Tibial nerve (tissue), 4 donors: Measurements from ENCODE around the gene STUM. TPM values are rescaled to one million over a fixed set of nuclear protein-coding genes. Genes with fewer than 3 reads are reported as not detected.

Experiments
- DNase-seq, 2 donors: peaks; one replicate each; pipeline ENCODE4 v3.0.0-alpha.2; 2019; ENCODE audit warnings: low spot score in 2 of 2
- H3K27ac ChIP-seq, 4 donors: fragments of 200-600 bp; sonication (generic) in 3 of 4; one replicate each; pipeline ENCODE4 v1.5.1; 2017 to 2019; ENCODE audit warnings: mild to moderate bottlenecking in 1 of 4
- H3K27me3 ChIP-seq, 2 donors: fragments of 200-600 bp; sonication (generic) in 1 of 2; one replicate each; pipeline versions ENCODE4 v1.5.1 to v1.6.0; 2017 to 2019
- H3K36me3 ChIP-seq, 3 donors: fragments of 200-600 bp; sonication (generic); one replicate each; pipeline ENCODE4 v1.5.1; 2018 to 2019
- H3K4me1 ChIP-seq, 4 donors: fragments of 200-600 bp; sonication (generic) in 3 of 4; one replicate each; pipeline ENCODE4 v1.5.1; 2017 to 2019
- H3K4me3 ChIP-seq, 4 donors: fragments of 200-600 bp; sonication (generic) in 3 of 4; one replicate each; pipeline ENCODE4 v1.5.1; 2017 to 2019; ENCODE audit warnings: mild to moderate bottlenecking in 1 of 4, moderate library complexity in 1 of 4
- H3K9me3 ChIP-seq, 4 donors: fragments of 200-600 bp; sonication (generic) in 3 of 4; one replicate each; pipeline ENCODE4 v1.5.1; 2017 to 2019
- EP300 ChIP-seq, 2 donors: sonication (generic); formaldehyde crosslinking; IDR thresholded peaks; one replicate each; pipeline ENCODE4 v1.6.1; 2017; ENCODE audit warnings: antibody characterized with exemption in 2 of 2, mild to moderate bottlenecking in 1 of 2
- POLR2A ChIP-seq, 2 donors: fragments of 450-650 bp; IDR thresholded peaks; one replicate each; pipeline ENCODE4 v1.6.1; 2017; ENCODE audit warnings: antibody characterized with exemption in 2 of 2, mild to moderate bottlenecking in 2 of 2, moderate library complexity in 2 of 2
- WGBS, 2 donors: methylation state at CpG; one replicate each; pipeline ENCODE4 v1.1.5; 2018; 5-methylcytosine and 5-hydroxymethylcytosine counted together
- total RNA-seq, 4 donors: library from RNA; depleted of rRNA; stranded (reverse); fragments of >200 nt; gene quantifications; one replicate each; pipeline ENCODE4 v1.1.0, GENCODE V29; 2016
- TF ChIP-seq, protein P1 (sequence below), 5 experiments: fragments of 200-600 bp in 3 of 5; fragments of 450-650 bp in 2 of 5; sonication (generic) in 3 of 5; IDR thresholded peaks; one replicate each; pipeline ENCODE4 v1.5.1; 2016 to 2019; ENCODE audit warnings: antibody characterized with exemption in 5 of 5, mild to moderate bottlenecking in 3 of 5, moderate library complexity in 2 of 5

The STUM gene
- total RNA-seq, 4 donors from 2014 or later = 4.8 to 7.5 (median 6.9) TPM

- Histone ChIP-seq H3K4me3 (no peak overlapping the region), H3K36me3 (peaks cover 0 to 87% (median 6%) of the 10 kb centered on the region in 3 donors), H3K4me1 (peaks cover 0 to 42% (median 27%) of the 10 kb centered on the region in 4 donors), H3K27me3 (no peaks in the 10 kb centered on the region), H3K27ac (peak overlapping the region in 3 of 4 donors; percentile 29 to 86 (median 85)), H3K9me3 (no peaks in the 10 kb centered on the region)
- TF ChIP-seq EP300 (IDR thresholded peaks at IDR 0.05) (no peak), POLR2A (IDR thresholded peaks at IDR 0.05) (no peak)
- TF ChIP-seq, protein P1, sequence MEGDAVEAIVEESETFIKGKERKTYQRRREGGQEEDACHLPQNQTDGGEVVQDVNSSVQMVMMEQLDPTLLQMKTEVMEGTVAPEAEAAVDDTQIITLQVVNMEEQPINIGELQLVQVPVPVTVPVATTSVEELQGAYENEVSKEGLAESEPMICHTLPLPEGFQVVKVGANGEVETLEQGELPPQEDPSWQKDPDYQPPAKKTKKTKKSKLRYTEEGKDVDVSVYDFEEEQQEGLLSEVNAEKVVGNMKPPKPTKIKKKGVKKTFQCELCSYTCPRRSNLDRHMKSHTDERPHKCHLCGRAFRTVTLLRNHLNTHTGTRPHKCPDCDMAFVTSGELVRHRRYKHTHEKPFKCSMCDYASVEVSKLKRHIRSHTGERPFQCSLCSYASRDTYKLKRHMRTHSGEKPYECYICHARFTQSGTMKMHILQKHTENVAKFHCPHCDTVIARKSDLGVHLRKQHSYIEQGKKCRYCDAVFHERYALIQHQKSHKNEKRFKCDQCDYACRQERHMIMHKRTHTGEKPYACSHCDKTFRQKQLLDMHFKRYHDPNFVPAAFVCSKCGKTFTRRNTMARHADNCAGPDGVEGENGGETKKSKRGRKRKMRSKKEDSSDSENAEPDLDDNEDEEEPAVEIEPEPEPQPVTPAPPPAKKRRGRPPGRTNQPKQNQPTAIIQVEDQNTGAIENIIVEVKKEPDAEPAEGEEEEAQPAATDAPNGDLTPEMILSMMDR (IDR thresholded peaks at IDR 0.05) = no peak
- 75 to 84% methylated on average over 23 of the region's 23 CpGs for WGBS, 2 donors
- DNase-seq = no peak
Measured at GRCh38 chr1:226640321-226641136, 92.0 kb downstream of the STUM start.

DNA sequence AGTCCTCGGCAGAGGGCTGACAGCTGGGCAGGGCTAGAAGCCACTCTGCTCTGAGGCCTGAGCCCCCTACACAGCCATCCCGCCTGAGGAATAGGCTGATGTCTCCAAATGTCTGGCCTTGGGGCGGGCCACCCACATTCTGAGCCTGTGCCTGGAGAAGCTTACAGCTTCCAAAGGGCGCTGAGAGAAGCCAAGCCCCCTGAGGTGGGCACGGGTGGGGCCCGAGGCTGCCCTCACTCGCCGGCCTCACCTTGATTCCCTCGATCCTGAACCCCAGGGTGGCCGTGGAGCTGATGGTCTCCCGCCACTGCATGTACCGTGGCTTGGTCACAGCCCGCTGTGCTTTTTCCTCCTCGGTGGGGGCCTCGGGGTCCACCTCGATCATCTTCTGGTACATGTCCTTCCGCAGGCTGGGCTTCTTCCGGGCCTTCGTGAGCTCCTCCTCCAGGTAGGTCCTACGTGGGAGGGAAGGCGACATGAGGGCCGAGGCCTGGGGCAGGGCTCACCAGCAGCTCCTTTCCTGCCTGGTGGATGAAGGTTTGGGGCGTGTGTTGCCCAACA lies 93.2 kb downstream of the STUM start:
- H3K36me3 ChIP-seq = peaks cover 0 to 87% (median 7%) of the 10 kb centered on the region in 3 donors
- no peak overlapping the region for H3K4me3 ChIP-seq
- peak overlapping the region in 2 of 4 donors; percentile 8 to 16 for H3K27ac ChIP-seq
- TF ChIP-seq EP300 (IDR thresholded peaks at IDR 0.05) (no peak), POLR2A (IDR thresholded peaks at IDR 0.05) (no peak)
- TF ChIP-seq, protein P1 (IDR thresholded peaks at IDR 0.05) = no peak
- WGBS, 2 donors = 95 to 96% methylated on average over 20 to 23 of the region's 23 CpGs
- no peak for DNase-seq
- no peaks in the 10 kb centered on the region for H3K27me3 ChIP-seq
- H3K9me3 ChIP-seq = no peaks in the 10 kb centered on the region
- H3K4me1 ChIP-seq = peaks cover 0 to 53% (median 27%) of the 10 kb centered on the region in 4 donors

- no peaks in the 10 kb centered on the region for H3K9me3 ChIP-seq
- DNase-seq = no peak
- peak overlapping the region in 3 of 4 donors; percentile 26 to 71 (median 54) for H3K27ac ChIP-seq
- H3K36me3 ChIP-seq = peaks cover 0 to 87% (median 14%) of the 10 kb centered on the region in 3 donors
- 94 to 97% methylated on average over 8 of the region's 8 CpGs for WGBS, 2 donors
- no peaks in the 10 kb centered on the region for H3K27me3 ChIP-seq
- H3K4me1 ChIP-seq = peaks cover 0 to 48% (median 24%) of the 10 kb centered on the region in 4 donors
- no peak for TF ChIP-seq POLR2A (IDR thresholded peaks at IDR 0.05)
- TF ChIP-seq EP300 (IDR thresholded peaks at IDR 0.05) = no peak
- TF ChIP-seq, protein P1 (IDR thresholded peaks at IDR 0.05) = no peak
- H3K4me3 ChIP-seq = no peak overlapping the region
Measured at GRCh38 chr1:226642421-226642820, 93.9 kb downstream of the STUM start.

DNA sequence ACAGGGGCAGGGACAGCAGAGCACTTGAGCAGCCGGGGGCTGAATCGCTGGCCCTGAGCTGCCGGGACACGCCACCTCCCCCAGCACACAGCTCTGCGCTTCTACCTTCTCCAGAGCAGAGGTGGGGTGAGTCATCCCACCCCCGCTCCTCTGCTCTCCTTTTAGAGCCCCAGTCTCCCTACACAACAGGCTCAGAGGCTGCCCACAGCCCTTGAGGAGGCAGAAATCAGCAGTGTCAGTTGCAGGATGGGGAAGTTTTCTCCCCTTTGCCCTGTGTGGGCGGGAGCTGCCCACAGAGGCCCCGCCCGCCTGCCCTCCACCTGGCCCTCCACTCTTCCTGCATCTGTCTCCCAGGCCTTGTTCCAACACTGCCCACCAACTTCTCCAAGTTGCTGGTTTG lies 94.6 kb downstream of the STUM start:
- DNase-seq = no peak
- Histone ChIP-seq H3K27me3 (no peaks in the 10 kb centered on the region), H3K27ac (peak overlapping the region in 3 of 4 donors; percentile 26 to 71 (median 54)), H3K4me1 (peaks cover 0 to 40% (median 20%) of the 10 kb centered on the region in 4 donors), H3K9me3 (no peaks in the 10 kb centered on the region), H3K36me3 (peaks cover 0 to 87% (median 16%) of the 10 kb centered on the region in 3 donors), H3K4me3 (no peak overlapping the region)
- no peak for TF ChIP-seq POLR2A (IDR thresholded peaks at IDR 0.05)
- TF ChIP-seq, protein P1 (IDR thresholded peaks at IDR 0.05) = no peak
- 43 to 61% methylated on average over 4 to 9 of the region's 9 CpGs for WGBS, 2 donors
